ENCODE measurements around the gene ADAMTS12.

ADAMTS12 gene

GRCh38 chr5:33776151-33776660 is 115.6 kb downstream of the ADAMTS12 start:
- no peaks in the 10 kb centered on the region for H3K36me3 ChIP-seq (ENCODE audit: insufficient read depth, low read length)
- H3K27me3 ChIP-seq (ENCODE audit: insufficient read depth, low read length): no peaks in the 10 kb centered on the region

DNA sequence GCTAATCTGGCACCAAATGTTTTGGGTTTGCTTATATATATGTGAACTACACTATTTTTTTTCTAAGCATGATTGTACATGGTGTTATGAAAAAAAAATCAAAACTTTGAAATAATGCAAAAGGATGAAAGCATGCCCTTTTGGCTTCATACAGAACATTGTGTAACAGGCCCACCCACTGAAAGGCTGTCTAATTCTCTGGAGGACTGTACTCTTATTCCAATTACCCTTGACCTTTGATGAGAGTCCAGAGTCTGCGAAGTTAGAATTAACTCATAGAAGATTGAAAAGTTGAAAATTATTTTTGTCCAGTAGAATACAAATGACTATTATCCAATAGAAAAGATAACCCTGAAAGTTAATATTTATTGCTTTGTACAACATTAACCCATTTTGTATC is 117.4 kb downstream of the ADAMTS12 start:
- Histone ChIP-seq H3K36me3 (ENCODE audit: insufficient read depth, low read length) (no peaks in the 10 kb centered on the region), H3K9me3 (ENCODE audit: low read length) (no peaks in the 10 kb centered on the region), H3K4me3 (ENCODE audit: low read length) (no peak overlapping the region), H3K27me3 (ENCODE audit: insufficient read depth, low read length) (no peaks in the 10 kb centered on the region), H2AFZ (ENCODE audit: low read depth, low read length) (no peak overlapping the region), H3K4me1 (ENCODE audit: insufficient read depth, low read length) (no peaks in the 10 kb centered on the region)

More at GRCh38 chr5:33776151-33776660, 115.6 kb downstream of the ADAMTS12 start:
- Histone ChIP-seq H3K4me1 (ENCODE audit: insufficient read depth, low read length) (peaks cover 9% of the 10 kb centered on the region), H3K4me3 (ENCODE audit: low read length) (no peak overlapping the region), H2AFZ (ENCODE audit: low read depth, low read length) (no peak overlapping the region), H3K9me3 (ENCODE audit: low read length) (no peaks in the 10 kb centered on the region)

- no peaks in the 10 kb centered on the region for H3K9me3 ChIP-seq (ENCODE audit: low read length)
- no peak overlapping the region for H3K4me3 ChIP-seq (ENCODE audit: low read length)
- H3K4me1 ChIP-seq (ENCODE audit: insufficient read depth, low read length): no peaks in the 10 kb centered on the region
- no peaks in the 10 kb centered on the region for H3K27me3 ChIP-seq (ENCODE audit: insufficient read depth, low read length)
- H2AFZ ChIP-seq (ENCODE audit: low read depth, low read length): no peak overlapping the region
- H3K36me3 ChIP-seq (ENCODE audit: insufficient read depth, low read length): no peaks in the 10 kb centered on the region
Observed at GRCh38 chr5:33772380-33772897, 119.4 kb downstream of the ADAMTS12 start.

DNA sequence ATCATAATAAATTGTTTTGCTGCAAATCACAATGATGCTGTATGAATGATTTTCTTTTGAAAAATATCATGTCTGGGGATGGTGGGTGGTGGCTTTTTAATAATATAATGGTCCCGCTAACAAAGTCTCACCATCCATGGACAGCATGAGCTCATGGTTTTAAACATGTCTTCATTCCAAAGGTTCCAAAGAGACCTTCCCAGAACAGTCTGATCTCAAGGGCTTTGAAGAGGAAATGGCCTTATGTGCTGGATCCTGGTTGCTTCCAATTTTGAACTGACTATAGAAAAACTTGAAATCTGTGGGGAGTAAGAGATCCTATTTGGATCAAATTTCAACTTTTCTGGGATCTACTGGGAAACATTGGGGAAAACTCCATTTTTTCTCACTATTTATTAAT is 121.8 kb downstream of the ADAMTS12 start:
- Histone ChIP-seq H2AFZ (ENCODE audit: low read depth, low read length) (no peak overlapping the region), H3K4me1 (ENCODE audit: insufficient read depth, low read length) (peaks cover under 1% of the 10 kb centered on the region), H3K36me3 (ENCODE audit: insufficient read depth, low read length) (no peaks in the 10 kb centered on the region), H3K9me3 (ENCODE audit: low read length) (no peaks in the 10 kb centered on the region), H3K27me3 (ENCODE audit: insufficient read depth, low read length) (peaks cover 6% of the 10 kb centered on the region), H3K4me3 (ENCODE audit: low read length) (no peak overlapping the region)

- peaks cover 8% of the 10 kb centered on the region for H3K4me1 ChIP-seq (ENCODE audit: insufficient read depth, low read length)
- H3K4me3 ChIP-seq (ENCODE audit: low read length): no peak overlapping the region
- H3K36me3 ChIP-seq (ENCODE audit: insufficient read depth, low read length): no peaks in the 10 kb centered on the region
- no peak overlapping the region for H2AFZ ChIP-seq (ENCODE audit: low read depth, low read length)
- H3K9me3 ChIP-seq (ENCODE audit: low read length): no peaks in the 10 kb centered on the region
- peaks cover 6% of the 10 kb centered on the region for H3K27me3 ChIP-seq (ENCODE audit: insufficient read depth, low read length)
Observed at GRCh38 chr5:33769196-33769595, 122.6 kb downstream of the ADAMTS12 start.

GRCh38 chr5:33766023-33766422 is 125.8 kb downstream of the ADAMTS12 start:
- H3K4me3 ChIP-seq (ENCODE audit: low read length): no peak overlapping the region
- H3K4me1 ChIP-seq (ENCODE audit: insufficient read depth, low read length): peaks cover 24% of the 10 kb centered on the region
- H3K9me3 ChIP-seq (ENCODE audit: low read length): no peaks in the 10 kb centered on the region
- no peak overlapping the region for H2AFZ ChIP-seq (ENCODE audit: low read depth, low read length)
- H3K36me3 ChIP-seq (ENCODE audit: insufficient read depth, low read length): no peaks in the 10 kb centered on the region
- H3K27me3 ChIP-seq (ENCODE audit: insufficient read depth, low read length): peaks cover 6% of the 10 kb centered on the region

GRCh38 chr5:33764786-33765185 is 127.0 kb downstream of the ADAMTS12 start:
- H3K4me3 ChIP-seq (ENCODE audit: low read length): no peak overlapping the region
- peaks cover 24% of the 10 kb centered on the region for H3K4me1 ChIP-seq (ENCODE audit: insufficient read depth, low read length)
- peaks cover 6% of the 10 kb centered on the region for H3K27me3 ChIP-seq (ENCODE audit: insufficient read depth, low read length)
- no peak overlapping the region for H2AFZ ChIP-seq (ENCODE audit: low read depth, low read length)
- no peaks in the 10 kb centered on the region for H3K9me3 ChIP-seq (ENCODE audit: low read length)
- no peaks in the 10 kb centered on the region for H3K36me3 ChIP-seq (ENCODE audit: insufficient read depth, low read length)

GRCh38 chr5:33763435-33763834 is 128.4 kb downstream of the ADAMTS12 start:
- H3K4me3 ChIP-seq (ENCODE audit: low read length): no peak overlapping the region
- no peaks in the 10 kb centered on the region for H3K36me3 ChIP-seq (ENCODE audit: insufficient read depth, low read length)
- H3K27me3 ChIP-seq (ENCODE audit: insufficient read depth, low read length): peaks cover 6% of the 10 kb centered on the region
- no peaks in the 10 kb centered on the region for H3K9me3 ChIP-seq (ENCODE audit: low read length)
- H2AFZ ChIP-seq (ENCODE audit: low read depth, low read length): no peak overlapping the region
- peaks cover 24% of the 10 kb centered on the region for H3K4me1 ChIP-seq (ENCODE audit: insufficient read depth, low read length)

GRCh38 chr5:33762859-33763258 is 128.9 kb downstream of the ADAMTS12 start:
- no peaks in the 10 kb centered on the region for H3K9me3 ChIP-seq (ENCODE audit: low read length)
- H2AFZ ChIP-seq (ENCODE audit: low read depth, low read length): no peak overlapping the region
- H3K36me3 ChIP-seq (ENCODE audit: insufficient read depth, low read length): no peaks in the 10 kb centered on the region
- peaks cover 6% of the 10 kb centered on the region for H3K27me3 ChIP-seq (ENCODE audit: insufficient read depth, low read length)
- H3K4me3 ChIP-seq (ENCODE audit: low read length): no peak overlapping the region
- peaks cover 24% of the 10 kb centered on the region for H3K4me1 ChIP-seq (ENCODE audit: insufficient read depth, low read length)

DNA sequence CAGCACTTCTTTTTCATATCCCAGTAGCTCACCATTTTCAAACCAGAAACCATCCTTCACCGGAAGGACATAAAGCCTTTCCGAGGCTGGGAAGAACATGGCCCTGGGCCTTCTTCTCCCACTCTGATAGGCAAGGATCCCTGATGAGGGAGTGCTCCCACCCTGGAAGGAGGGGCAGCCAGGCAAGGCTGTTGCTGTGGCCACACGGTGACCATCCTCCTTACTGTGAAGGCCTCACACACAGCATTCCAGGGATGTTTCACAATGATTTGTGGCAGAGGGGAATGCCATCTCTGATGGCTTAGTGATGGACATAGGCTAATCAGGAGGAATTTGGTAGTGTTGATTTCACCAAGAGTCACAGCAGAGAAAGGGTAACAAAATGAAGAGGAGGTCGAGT is 130.7 kb downstream of the ADAMTS12 start:
- Histone ChIP-seq H3K4me3 (ENCODE audit: low read length) (no peak overlapping the region), H3K36me3 (ENCODE audit: insufficient read depth, low read length) (no peaks in the 10 kb centered on the region), H3K27me3 (ENCODE audit: insufficient read depth, low read length) (peaks cover 5% of the 10 kb centered on the region), H2AFZ (ENCODE audit: low read depth, low read length) (no peak overlapping the region), H3K4me1 (ENCODE audit: insufficient read depth, low read length) (peaks cover 24% of the 10 kb centered on the region), H3K9me3 (ENCODE audit: low read length) (no peaks in the 10 kb centered on the region)

DNA sequence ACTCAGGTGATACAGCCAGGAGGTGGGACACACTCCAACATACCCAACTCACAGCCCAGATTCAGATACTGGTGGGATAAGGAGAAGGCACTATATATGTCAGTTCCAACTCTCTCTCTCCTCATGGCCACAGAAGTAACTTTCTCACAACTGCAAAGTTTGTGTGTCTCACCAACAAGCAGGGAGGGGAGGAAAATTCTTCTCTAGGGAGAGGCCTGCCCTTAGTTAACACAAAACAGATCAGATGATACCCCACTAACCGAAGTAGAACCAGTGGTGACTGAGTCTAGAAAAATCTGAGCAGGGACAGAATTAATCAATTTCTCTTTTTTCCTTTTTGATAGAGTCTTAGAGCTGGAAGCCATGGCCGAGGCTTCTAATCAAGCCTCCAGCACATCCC is 133.1 kb downstream of the ADAMTS12 start:
- Histone ChIP-seq H3K36me3 (ENCODE audit: insufficient read depth, low read length) (no peaks in the 10 kb centered on the region), H3K4me1 (ENCODE audit: insufficient read depth, low read length) (peaks cover 11% of the 10 kb centered on the region), H3K4me3 (ENCODE audit: low read length) (no peak overlapping the region), H3K27me3 (ENCODE audit: insufficient read depth, low read length) (no peaks in the 10 kb centered on the region), H3K9me3 (ENCODE audit: low read length) (no peaks in the 10 kb centered on the region), H2AFZ (ENCODE audit: low read depth, low read length) (no peak overlapping the region)

GRCh38 chr5:33756491-33756890 is 135.3 kb downstream of the ADAMTS12 start:
- H3K4me1 ChIP-seq (ENCODE audit: insufficient read depth, low read length): no peaks in the 10 kb centered on the region
- no peak overlapping the region for H2AFZ ChIP-seq (ENCODE audit: low read depth, low read length)
- no peaks in the 10 kb centered on the region for H3K27me3 ChIP-seq (ENCODE audit: insufficient read depth, low read length)
- no peak overlapping the region for H3K4me3 ChIP-seq (ENCODE audit: low read length)
- no peaks in the 10 kb centered on the region for H3K36me3 ChIP-seq (ENCODE audit: insufficient read depth, low read length)
- H3K9me3 ChIP-seq (ENCODE audit: low read length): no peaks in the 10 kb centered on the region

GRCh38 chr5:33755231-33755630 is 136.6 kb downstream of the ADAMTS12 start:
- no peak overlapping the region for H3K4me3 ChIP-seq (ENCODE audit: low read length)
- no peak overlapping the region for H2AFZ ChIP-seq (ENCODE audit: low read depth, low read length)
- H3K27me3 ChIP-seq (ENCODE audit: insufficient read depth, low read length): no peaks in the 10 kb centered on the region
- H3K4me1 ChIP-seq (ENCODE audit: insufficient read depth, low read length): no peaks in the 10 kb centered on the region
- H3K36me3 ChIP-seq (ENCODE audit: insufficient read depth, low read length): no peaks in the 10 kb centered on the region
- H3K9me3 ChIP-seq (ENCODE audit: low read length): no peaks in the 10 kb centered on the region

- H3K36me3 ChIP-seq (ENCODE audit: insufficient read depth, low read length): no peaks in the 10 kb centered on the region
- no peaks in the 10 kb centered on the region for H3K4me1 ChIP-seq (ENCODE audit: insufficient read depth, low read length)
- no peaks in the 10 kb centered on the region for H3K27me3 ChIP-seq (ENCODE audit: insufficient read depth, low read length)
- no peaks in the 10 kb centered on the region for H3K9me3 ChIP-seq (ENCODE audit: low read length)
- no peak overlapping the region for H2AFZ ChIP-seq (ENCODE audit: low read depth, low read length)
- no peak overlapping the region for H3K4me3 ChIP-seq (ENCODE audit: low read length)
Observed at GRCh38 chr5:33753704-33754103, 138.1 kb downstream of the ADAMTS12 start.

All from neuron (in vitro differentiated cells).